Ammon's horn (tissue), 1 donor: ENCODE data around the gene CTDSPL.

ENCODE experiments used
- DNase-seq: peaks from one replicate; pipeline ENCODE4 v3.0.0-alpha.2; 2016; ENCODE audit warnings: low spot score

Gene CTDSPL

GRCh38 chr3:37988931-37989525 is 127.3 kb downstream of the CTDSPL start:
- no peak for DNase-seq

- DNase-seq, result no peak
Observed at GRCh38 chr3:37989821-37990480, 128.3 kb downstream of the CTDSPL start.

DNA sequence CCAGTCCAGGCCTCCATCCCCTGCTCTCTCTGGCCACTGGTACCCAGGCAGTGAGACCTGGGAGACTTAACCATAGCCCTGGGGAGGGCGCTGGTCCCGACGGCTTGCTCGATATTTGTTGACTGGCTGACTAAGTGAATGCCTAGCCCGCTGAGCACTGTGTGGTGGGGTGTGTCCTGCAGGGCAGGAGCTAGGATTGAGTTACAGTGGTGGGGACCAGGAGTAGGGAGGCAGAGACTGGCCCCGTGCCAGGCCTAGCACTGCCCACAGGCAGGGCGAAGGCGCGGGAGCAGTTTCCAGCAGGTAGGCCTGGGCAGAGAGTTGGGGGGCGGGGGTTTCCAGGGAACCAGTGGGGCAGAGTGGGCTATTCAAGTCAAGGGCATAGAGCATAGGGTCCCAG is 128.8 kb downstream of the CTDSPL start, which contains the start of gene VILL:
TSS of gene VILL (plus strand) at position 260 of the 400 bp plus-strand sequence. CDS start 2,887 bp downstream, outside the sequence.
- DNase-seq, result no peak

GRCh38 chr3:37991109-37991508 is 129.4 kb downstream of the CTDSPL start:
- DNase-seq, result no peak

GRCh38 chr3:37991823-37992222 is 130.1 kb downstream of the CTDSPL start:
- DNase-seq, result no peak

DNA sequence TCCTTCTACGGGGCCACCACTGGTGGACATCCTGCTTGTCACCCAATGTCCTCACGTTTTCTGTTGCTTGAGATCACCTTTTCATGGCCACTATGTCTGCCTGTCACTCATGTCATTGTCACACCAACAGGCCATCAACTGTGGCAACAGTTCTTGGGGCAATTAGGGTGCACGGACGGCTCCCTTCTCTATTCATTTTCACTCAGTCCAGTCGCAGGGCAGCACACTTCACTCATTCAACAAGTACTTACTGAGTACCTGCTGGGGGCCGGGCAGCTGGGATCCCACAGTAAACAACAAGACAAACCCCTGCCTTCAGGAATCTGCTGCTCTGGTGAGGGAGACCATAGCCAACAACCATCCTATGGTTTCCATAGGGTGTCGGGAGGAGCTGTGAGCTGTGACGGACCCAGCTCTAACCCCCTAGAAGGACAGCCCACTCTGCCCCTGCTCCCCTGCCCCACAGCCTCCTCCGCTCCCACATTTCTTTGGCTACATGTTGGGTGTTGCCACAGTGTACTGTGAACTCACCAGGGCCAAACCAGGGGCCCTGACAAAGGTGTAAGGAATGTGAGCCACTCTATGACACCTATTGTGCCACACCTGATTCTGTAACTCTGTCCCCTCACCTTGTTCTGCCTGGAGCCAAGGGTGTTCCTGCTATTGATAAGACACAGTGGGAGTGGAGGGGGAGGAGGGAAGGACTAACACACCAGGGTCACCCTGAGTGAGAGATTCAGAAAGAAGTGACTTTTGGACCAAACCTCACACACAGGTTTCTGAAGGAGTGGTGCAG is 130.8 kb downstream of the CTDSPL start:
- DNase-seq, result no peak

DNA sequence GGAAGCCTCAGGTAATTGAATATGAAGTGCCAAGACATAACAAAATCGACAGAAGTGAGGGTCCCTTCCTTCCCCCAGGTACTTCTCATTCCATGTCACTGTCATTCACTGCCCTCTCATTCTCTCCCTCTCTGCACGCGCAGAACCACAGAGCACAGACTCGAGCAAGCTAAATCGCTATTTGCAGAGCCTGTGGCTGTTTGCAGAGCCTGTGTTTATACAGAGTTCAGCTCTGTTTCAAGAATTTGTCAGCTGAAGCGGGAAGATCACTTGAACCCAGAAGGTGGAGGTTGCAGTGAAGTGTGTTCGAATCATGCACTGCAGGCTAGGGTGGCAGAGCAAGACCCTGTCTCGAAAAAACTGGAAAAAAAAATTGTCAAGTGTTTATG is 131.4 kb downstream of the CTDSPL start:
- no peak for DNase-seq

DNA sequence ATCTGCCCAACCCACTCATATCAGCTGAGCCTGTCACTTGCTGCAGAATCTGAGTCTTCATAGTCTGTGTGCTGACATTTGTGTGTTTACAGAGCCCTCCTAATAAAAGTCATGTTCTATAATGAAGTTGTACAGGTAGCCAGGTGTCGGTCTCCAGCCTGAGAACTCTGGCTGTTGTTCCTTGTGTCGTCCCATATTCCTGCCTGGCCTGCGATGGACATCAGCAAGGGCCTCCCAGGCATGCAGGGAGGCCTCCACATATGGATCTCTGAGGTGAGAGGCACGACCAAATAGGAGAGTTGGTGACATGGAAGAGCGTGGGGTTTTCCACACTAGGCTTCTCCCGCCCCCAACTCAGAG is 131.8 kb downstream of the CTDSPL start:
- no peak for DNase-seq

GRCh38 chr3:37993820-37994638 is 132.3 kb downstream of the CTDSPL start:
- peak; percentile 80 for DNase-seq

DNA sequence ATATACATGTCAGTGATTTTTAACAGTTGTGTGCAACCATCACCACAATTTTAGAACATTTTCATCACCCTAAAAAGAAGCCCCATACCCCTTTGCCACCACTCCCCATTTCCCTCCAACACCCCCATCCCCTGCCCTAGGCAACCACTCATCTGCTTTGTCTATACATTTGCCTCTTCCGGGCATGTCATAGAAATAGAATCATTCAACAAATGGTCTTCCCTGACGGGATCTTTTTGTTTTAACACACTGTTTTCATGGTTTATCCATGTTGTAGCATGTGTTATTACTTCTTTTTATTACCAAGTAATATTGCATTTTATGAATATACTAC is 132.9 kb downstream of the CTDSPL start:
- no peak for DNase-seq

DNA sequence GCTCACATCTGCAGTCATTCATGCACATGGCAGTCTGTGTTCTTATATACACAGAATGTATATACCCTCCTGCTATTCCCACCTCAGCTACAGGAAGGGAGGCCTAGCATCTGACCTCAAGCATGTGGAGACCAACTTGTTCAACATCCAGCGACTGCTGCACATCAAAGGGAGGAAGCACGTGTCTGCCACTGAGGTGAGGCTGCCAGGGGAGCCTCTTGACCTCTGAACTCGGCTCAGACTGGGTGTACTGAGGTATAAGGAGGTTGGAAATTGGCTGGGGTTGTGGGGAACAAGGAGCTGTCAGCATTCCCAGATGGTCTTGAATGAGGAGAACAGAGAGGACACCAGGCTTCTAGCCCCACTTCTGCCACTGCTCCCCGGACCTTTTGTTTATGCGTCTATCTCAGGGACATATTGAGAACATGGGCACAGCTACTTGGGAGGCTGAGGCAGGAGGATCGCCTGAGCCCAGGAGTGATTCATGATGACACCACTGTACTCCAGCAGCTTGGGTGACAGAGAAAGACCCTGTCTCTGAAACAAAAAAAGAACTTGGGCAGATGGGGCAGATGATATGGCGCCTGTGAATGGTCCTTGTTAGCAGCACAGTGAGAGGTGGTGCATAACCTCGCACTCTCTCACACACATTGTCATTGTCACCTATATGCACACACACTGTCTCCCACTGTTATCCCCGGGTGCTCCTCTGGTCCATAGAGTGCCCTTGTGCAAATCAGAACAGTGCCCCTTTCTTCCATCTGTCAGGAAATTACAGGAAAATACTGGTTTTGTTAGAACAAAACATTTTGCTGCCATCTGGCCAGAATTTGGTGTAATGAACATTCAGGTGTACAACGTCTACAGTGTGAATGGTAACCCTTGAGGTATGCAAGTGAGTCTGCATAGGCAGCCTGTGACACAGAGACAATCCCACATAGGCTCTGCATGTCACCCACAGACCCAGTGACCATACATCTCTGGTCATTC is 134.3 kb downstream of the CTDSPL start:
- DNase-seq, result no peak

GRCh38 chr3:37996785-37997301 is 135.2 kb downstream of the CTDSPL start:
- DNase-seq, result peak; percentile 80

GRCh38 chr3:37997342-37997741 is 135.7 kb downstream of the CTDSPL start:
- no peak for DNase-seq

DNA sequence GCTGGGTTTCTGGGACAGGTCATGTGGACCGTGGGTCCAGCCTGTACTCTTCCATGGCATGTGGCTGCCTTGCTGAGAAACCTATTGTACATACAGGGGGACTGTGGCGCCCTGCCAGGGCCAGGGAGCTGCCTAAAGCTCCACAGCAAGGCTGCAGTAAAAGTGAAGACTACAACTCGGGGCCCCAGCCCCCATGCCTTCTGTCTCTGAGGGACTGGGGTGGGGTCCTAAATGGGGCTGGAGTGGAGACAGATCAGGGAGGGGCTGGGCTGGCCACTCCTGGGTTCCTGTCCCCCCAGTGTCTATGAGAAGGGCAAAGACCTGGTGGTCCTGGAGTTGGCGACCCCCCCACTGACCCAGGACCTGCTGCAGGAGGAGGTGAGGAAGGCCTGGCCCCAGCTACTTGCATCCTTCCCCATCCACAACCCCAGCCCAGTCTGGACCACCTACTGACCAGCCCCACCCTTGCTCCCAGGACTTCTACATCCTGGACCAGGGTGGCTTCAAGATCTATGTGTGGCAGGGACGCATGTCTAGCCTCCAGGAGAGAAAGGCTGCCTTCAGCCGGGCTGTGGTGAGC is 136.2 kb downstream of the CTDSPL start:
- no peak for DNase-seq

DNA sequence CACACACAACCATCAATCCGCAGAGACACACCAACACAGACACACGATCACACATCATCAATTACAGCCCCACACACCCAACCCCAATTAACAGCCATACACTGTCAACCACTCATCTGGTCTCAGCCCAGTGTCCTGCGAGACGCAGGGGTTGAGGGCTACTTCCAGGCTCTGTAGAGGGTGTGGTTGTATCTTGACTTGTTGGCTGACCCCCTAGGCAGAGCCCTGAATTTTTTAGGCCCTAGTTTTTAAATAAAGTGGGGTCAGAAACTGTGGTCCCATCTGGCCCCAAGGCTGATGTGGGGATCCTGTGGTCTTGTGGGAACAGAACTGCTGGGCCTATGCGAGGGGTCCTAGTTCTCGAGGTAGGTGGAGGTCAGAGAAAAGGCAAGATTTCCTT is 138.2 kb downstream of the CTDSPL start:
- DNase-seq, result no peak

DNA sequence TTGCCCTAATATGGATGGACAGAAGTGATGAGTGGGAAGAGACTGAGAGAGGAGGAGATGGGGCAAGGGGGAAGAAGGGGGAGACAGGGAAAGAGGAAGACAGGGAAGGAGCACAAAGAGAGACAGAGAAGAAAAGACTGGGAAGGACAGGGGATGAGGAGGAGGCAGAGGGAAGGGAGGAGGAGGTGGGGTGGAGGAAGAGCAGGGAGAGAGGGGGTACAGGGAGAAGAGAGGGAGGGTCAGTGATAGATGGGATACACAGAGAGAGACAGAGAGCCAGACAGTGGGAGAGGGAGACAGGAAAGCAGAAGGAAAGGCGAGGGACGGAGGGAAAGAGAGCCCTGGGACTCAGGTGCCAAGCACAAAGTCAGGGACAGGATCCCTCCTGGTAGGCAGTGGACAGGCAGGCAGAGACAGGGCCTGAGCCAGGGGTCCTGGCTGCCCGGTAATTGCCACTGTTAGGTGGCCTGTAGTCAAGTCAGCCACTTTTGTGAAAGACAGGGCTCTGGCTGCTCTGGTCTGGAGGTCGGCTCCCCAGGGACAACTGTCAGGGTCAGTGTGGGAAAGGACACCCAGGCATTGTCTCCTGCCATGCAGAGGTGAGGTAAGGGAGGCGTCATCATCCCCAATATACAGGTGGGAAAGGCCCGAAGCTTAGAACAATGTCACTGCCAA is 138.7 kb downstream of the CTDSPL start:
- DNase-seq, result no peak

- peak; percentile 49 for DNase-seq
Observed at GRCh38 chr3:38000965-38001455, 139.3 kb downstream of the CTDSPL start.

- DNase-seq, result no peak
Observed at GRCh38 chr3:38001456-38002081, 139.9 kb downstream of the CTDSPL start.

- DNase-seq, result no peak
Observed at GRCh38 chr3:38002291-38002876, 140.7 kb downstream of the CTDSPL start.
